ENCODE measurements around the gene LIN54. TPM values are rescaled to one million over a fixed set of nuclear protein-coding genes. Genes with fewer than 3 reads are reported as not detected.

LIN54 gene
- total and polyA plus RNA-seq, 9 of the 15 experiments (the other 6 are each of a cell fraction or from before 2014, with no cell fraction given), result 2.2 to 22.5 (median 15.8) TPM

DNA sequence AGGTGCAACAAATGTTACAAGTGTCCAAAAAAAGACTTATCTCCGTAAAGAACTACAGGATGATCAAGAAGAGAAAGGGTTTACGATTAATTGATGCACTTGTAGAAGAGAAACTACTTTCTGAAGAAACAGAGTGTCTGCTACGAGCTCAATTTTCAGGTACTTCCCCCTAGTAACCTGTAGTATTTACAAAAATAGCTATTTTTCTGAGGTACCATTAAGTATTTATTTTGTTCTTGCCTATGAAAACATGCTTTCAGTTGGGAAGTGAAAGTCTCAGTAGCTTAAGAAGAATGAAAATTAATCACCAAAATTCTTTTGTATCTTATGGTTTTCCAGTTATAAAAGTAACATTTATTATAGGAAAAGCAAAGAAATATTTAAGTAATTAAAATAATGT, 104.2 kb downstream of the LIN54 start:
- Histone ChIP-seq H3K9me3 (replicated peaks; ENCODE audit: control insufficient read depth, insufficient read depth, low read depth, low read length) (no peaks in the 10 kb centered on the region), H3K4me3 (no peak overlapping the region), H3K9ac (ENCODE audit: insufficient read depth in 1 of 2, low read depth in 2 of 2, low read length in 2 of 2) (no peak overlapping the region), H3K27me3 (ENCODE audit: control insufficient read depth in 2 of 2, insufficient read depth in 2 of 2, low read length in 2 of 2) (no peaks in the 10 kb centered on the region), H3K79me2 (ENCODE audit: control insufficient read depth, insufficient read depth, low read length) (peaks cover 16% of the 10 kb centered on the region), H3K4me2 (ENCODE audit: insufficient read depth, low read length) (no peak overlapping the region), H4K20me1 (replicated peaks; ENCODE audit: control insufficient read depth, insufficient read depth, low read length) (no peaks in the 10 kb centered on the region), H3K4me1 (replicated peaks in 1 of 2; ENCODE audit: control insufficient read depth in 2 of 2, insufficient read depth in 2 of 2, low read length in 2 of 2) (peaks cover 5 to 14% of the 10 kb centered on the region in 2 experiments; a peak in 2 of 5 replicates), H3K36me3 (ENCODE audit: control insufficient read depth, insufficient read depth, low read length) (peaks cover 6% of the 10 kb centered on the region; the same call in 1 of the 3 replicates), H3K9me1 (ENCODE audit: control insufficient read depth, insufficient read depth, low read length) (no peaks in the 10 kb centered on the region), H3K27ac (ENCODE audit: extremely low read depth, low read depth, low read length) (no peak overlapping the region), H2AFZ (ENCODE audit: low read depth, low read length) (no peak overlapping the region)
- ATAC-seq (no peak), FAIRE-seq (no peak), DNase-seq (ENCODE audit: extremely low read depth in 1 of 4, low spot score in 3 of 4) (no peak)
- in situ Hi-C loops (cut with MboI) (no loop called here), intact Hi-C loops (cut with micrococcal nuclease) (no loop called here)
- ChIA-PET CTCF (ENCODE audit: low intra/inter-chr PET ratio) (no interaction called here), POLR2A (interaction anchor here (0.8 to 1.4 kb wide), 3 partner anchors 12 to 15 kb away, joined by 3 to 4 read pairs (median 3); no protein-coding TSS in a partner anchor)
- BruUV-seq (replicated peaks), result no TSS peak
- WGBS (ENCODE audit: insufficient coverage, low coverage, missing lambda C conversion rate), result 77% methylated on average over 3 of the region's 3 CpGs
- no peak for TF ChIP-seq E2F3 (CRISPR knock-in tag; IDR thresholded peaks at IDR 0.05)
- no peak for TF ChIP-seq NCOA1 (IDR thresholded peaks at IDR 0.05; ENCODE audit: low read depth)
- TF ChIP-seq TOE1 (IDR thresholded peaks at IDR 0.05; ENCODE audit: borderline replicate concordance), result no peak
- no peak for TF ChIP-seq TOE1 (CRISPR knock-in tag; IDR thresholded peaks at IDR 0.05; ENCODE audit: borderline replicate concordance, low read depth)
- no peak for TF ChIP-seq ZNF354B (CRISPR knock-in tag; IDR thresholded peaks at IDR 0.05)
- no peak for TF ChIP-seq PTTG1 (tag; IDR thresholded peaks at IDR 0.05; ENCODE audit: low read depth)

- POLR2A ChIA-PET, result interaction anchor here (0.6 to 1.4 kb wide), 3 partner anchors 9 to 19 kb away, joined by 3 to 7 read pairs (median 4); no protein-coding TSS in a partner anchor
- 0 out of 2 replicates have a peak overlapping the region, but pooled peaks have one; percentile 12 for H3K4me2 ChIP-seq (ENCODE audit: insufficient read depth, low read length)
- TF ChIP-seq, protein P1, sequence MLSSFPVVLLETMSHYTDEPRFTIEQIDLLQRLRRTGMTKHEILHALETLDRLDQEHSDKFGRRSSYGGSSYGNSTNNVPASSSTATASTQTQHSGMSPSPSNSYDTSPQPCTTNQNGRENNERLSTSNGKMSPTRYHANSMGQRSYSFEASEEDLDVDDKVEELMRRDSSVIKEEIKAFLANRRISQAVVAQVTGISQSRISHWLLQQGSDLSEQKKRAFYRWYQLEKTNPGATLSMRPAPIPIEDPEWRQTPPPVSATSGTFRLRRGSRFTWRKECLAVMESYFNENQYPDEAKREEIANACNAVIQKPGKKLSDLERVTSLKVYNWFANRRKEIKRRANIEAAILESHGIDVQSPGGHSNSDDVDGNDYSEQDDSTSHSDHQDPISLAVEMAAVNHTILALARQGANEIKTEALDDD (IDR thresholded peaks at IDR 0.05), result peak; percentile 56
- TF ChIP-seq DACH1 (IDR thresholded peaks at IDR 0.05; ENCODE audit: partially characterized antibody) (peak; percentile 35), CBFB (CRISPR knock-in tag; IDR thresholded peaks at IDR 0.05) (no peak), MLLT1 (IDR thresholded peaks at IDR 0.05) (peak in 1 of 2 experiments; percentile 45; a peak in 1 of 4 replicates), SMARCC2 (IDR thresholded peaks at IDR 0.05; ENCODE audit: low read depth) (no peak), ZFP36 (IDR thresholded peaks at IDR 0.05; ENCODE audit: low read depth, low read length, partially characterized antibody) (peak; percentile 49)
Measured at GRCh38 chr4:82905205-82905604, 105.4 kb downstream of the LIN54 start.

More at GRCh38 chr4:82905205-82905604, 105.4 kb downstream of the LIN54 start:
- ATAC-seq (no peak), FAIRE-seq (no peak), DNase-seq (ENCODE audit: extremely low read depth in 1 of 4, low spot score in 3 of 4) (peak in 1 of 4 experiments; percentile 21)
- H3K27ac ChIP-seq (ENCODE audit: extremely low read depth, low read depth, low read length), result peak overlapping the region; percentile 53; the same call in 2 of the 3 replicates
- peaks cover 5 to 14% of the 10 kb centered on the region in 2 experiments; a peak in 2 of 5 replicates for H3K4me1 ChIP-seq (replicated peaks in 1 of 2; ENCODE audit: control insufficient read depth in 2 of 2, insufficient read depth in 2 of 2, low read length in 2 of 2)
- peak overlapping the region; percentile 50 for H2AFZ ChIP-seq (ENCODE audit: low read depth, low read length)
- in situ Hi-C loops (cut with MboI) (no loop called here), intact Hi-C loops (cut with micrococcal nuclease) (no loop called here)
- H3K27me3 ChIP-seq (ENCODE audit: control insufficient read depth in 2 of 2, insufficient read depth in 2 of 2, low read length in 2 of 2), result no peaks in the 10 kb centered on the region
- no peaks in the 10 kb centered on the region for H4K20me1 ChIP-seq (replicated peaks; ENCODE audit: control insufficient read depth, insufficient read depth, low read length)
- H3K4me3 ChIP-seq, result no peak overlapping the region
- peaks cover 6% of the 10 kb centered on the region; the same call in 1 of the 3 replicates for H3K36me3 ChIP-seq (ENCODE audit: control insufficient read depth, insufficient read depth, low read length)
- H3K9me1 ChIP-seq (ENCODE audit: control insufficient read depth, insufficient read depth, low read length), result no peaks in the 10 kb centered on the region
- no peaks in the 10 kb centered on the region for H3K9me3 ChIP-seq (replicated peaks; ENCODE audit: control insufficient read depth, insufficient read depth, low read depth, low read length)
- H3K79me2 ChIP-seq (ENCODE audit: control insufficient read depth, insufficient read depth, low read length), result peaks cover 24% of the 10 kb centered on the region
- no TSS peak for BruUV-seq (replicated peaks)
- CTCF ChIA-PET (ENCODE audit: low intra/inter-chr PET ratio), result no interaction called here
- WGBS (ENCODE audit: insufficient coverage, low coverage, missing lambda C conversion rate), result 11% methylated on average over 2 of the region's 2 CpGs
- 0 out of 4 replicates have a peak overlapping the region, but pooled peaks of 1 of the 2 experiments have one; percentile 8 for H3K9ac ChIP-seq (ENCODE audit: insufficient read depth in 1 of 2, low read depth in 2 of 2, low read length in 2 of 2)
